ENCODE data around the gene NFIA. TPM values are rescaled to one million over a fixed set of nuclear protein-coding genes. Genes with fewer than 3 reads are reported as not detected.
A peak's percentile ranks its signal among the peaks of the same experiment; 100 is the strongest.

Gene NFIA
- total and polyA plus RNA-seq, 2 donors (not counting 1 experiment from before 2014, with no cell fraction given) = 5.4 to 11.0 TPM

DNA sequence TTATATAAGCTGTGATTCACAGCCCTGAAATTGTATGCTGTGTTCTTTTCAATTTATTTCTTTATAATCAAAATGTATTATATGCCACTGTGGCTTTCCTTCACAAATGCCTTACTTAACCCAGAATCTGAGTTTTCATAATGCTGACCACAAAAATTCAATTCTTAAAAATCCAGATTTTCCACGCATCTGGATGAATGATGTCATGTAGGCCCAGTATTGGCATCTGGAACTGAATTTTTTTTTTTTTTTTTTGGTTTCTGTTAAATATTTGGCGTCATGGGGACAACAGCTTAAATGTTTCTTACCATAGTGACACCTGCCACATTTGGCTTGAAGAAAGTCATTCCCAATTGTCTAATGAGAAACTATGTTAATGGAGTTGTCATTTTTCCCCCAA lies 345.8 kb downstream of the NFIA start:
- no peaks in the 10 kb centered on the region for H3K9me3 ChIP-seq (ENCODE audit: control insufficient read depth, insufficient read depth, low read depth, low read length)
- no peaks in the 10 kb centered on the region for H3K79me2 ChIP-seq (ENCODE audit: control insufficient read depth, insufficient read depth, low read length)
- no peak overlapping the region for H3K4me3 ChIP-seq (replicated peaks in 1 of 4; ENCODE audit: control extremely low read depth in 1 of 4, insufficient read depth in 1 of 4, low read depth in 3 of 4, low read length in 4 of 4)
- no peak overlapping the region for H2AFZ ChIP-seq (ENCODE audit: low read length)
- no peaks in the 10 kb centered on the region for H3K27me3 ChIP-seq (ENCODE audit: control insufficient read depth, insufficient read depth, low read length)
- H3K4me2 ChIP-seq (ENCODE audit: extremely low read depth, insufficient read depth, low read length) = no peak overlapping the region
- no peak overlapping the region for H3K27ac ChIP-seq (ENCODE audit: insufficient read depth, low read length)
- no peaks in the 10 kb centered on the region for H4K20me1 ChIP-seq (ENCODE audit: control insufficient read depth, extremely low read depth, insufficient read depth, low read length)
- no peak for TF ChIP-seq EZH2 (IDR thresholded peaks at IDR 0.05; ENCODE audit: low read length, missing control alignments)
- TF ChIP-seq, protein P1, sequence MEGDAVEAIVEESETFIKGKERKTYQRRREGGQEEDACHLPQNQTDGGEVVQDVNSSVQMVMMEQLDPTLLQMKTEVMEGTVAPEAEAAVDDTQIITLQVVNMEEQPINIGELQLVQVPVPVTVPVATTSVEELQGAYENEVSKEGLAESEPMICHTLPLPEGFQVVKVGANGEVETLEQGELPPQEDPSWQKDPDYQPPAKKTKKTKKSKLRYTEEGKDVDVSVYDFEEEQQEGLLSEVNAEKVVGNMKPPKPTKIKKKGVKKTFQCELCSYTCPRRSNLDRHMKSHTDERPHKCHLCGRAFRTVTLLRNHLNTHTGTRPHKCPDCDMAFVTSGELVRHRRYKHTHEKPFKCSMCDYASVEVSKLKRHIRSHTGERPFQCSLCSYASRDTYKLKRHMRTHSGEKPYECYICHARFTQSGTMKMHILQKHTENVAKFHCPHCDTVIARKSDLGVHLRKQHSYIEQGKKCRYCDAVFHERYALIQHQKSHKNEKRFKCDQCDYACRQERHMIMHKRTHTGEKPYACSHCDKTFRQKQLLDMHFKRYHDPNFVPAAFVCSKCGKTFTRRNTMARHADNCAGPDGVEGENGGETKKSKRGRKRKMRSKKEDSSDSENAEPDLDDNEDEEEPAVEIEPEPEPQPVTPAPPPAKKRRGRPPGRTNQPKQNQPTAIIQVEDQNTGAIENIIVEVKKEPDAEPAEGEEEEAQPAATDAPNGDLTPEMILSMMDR (conservative IDR thresholded peaks at IDR 0.05 in 1 of 2, IDR thresholded peaks at IDR 0.05 in 1 of 2; ENCODE audit: low read depth in 1 of 2, low read length in 2 of 2) = no peak
- no peaks in the 10 kb centered on the region for H3K36me3 ChIP-seq (ENCODE audit: control insufficient read depth, insufficient read depth, low read length)
- DNase-seq (ENCODE audit: low read depth in 2 of 2) = peak in 1 of 2 donors; percentile 28
- no peaks in the 10 kb centered on the region for H3K4me1 ChIP-seq (ENCODE audit: control insufficient read depth, extremely low read depth, insufficient read depth, low read length)
- H3K9ac ChIP-seq (ENCODE audit: insufficient read depth, low read length) = no peak overlapping the region

DNA sequence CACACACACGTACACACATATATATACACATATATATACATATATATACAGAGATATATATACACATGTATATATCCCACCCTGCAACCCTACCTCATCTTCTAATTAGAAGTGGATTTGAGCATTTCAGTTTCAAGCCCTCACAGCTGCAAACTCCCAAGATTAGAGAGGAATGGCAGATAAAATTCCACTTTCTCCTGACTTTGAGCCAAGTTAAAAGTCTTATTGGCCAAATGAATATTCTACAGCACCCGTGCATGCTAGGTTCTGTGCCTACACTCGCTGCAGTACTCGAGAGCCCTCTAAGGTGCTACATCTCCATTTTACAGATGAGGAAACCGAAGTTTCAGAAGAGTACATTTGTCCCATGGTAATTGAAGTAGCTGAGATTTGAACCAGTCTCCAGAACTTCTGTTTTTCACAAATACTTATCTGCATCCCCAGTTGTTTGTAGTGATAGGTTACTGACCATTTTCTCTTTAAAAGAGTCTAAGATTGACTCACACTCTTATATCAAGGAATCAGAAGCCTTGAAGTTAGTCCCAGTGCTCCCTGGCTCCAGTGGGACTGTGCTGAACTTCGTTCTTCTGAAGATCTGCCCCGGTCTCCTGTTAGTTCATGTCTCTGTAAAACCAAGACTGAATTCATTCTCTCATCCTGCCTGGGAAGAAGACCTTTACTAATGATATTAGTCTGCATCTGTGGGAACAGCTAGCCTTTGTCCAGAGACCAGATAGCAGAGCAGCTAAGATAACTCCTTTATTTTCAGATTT lies 350.4 kb downstream of the NFIA start:
- Histone ChIP-seq H3K27me3 (ENCODE audit: control insufficient read depth, insufficient read depth, low read length) (no peaks in the 10 kb centered on the region), H3K4me2 (ENCODE audit: extremely low read depth, insufficient read depth, low read length) (no peak overlapping the region), H4K20me1 (ENCODE audit: control insufficient read depth, extremely low read depth, insufficient read depth, low read length) (no peaks in the 10 kb centered on the region), H3K27ac (ENCODE audit: insufficient read depth, low read length) (no peak overlapping the region), H3K9me3 (ENCODE audit: control insufficient read depth, insufficient read depth, low read depth, low read length) (no peaks in the 10 kb centered on the region), H3K4me3 (replicated peaks in 1 of 4; ENCODE audit: control extremely low read depth in 1 of 4, insufficient read depth in 1 of 4, low read depth in 3 of 4, low read length in 4 of 4) (no peak overlapping the region), H2AFZ (ENCODE audit: low read length) (no peak overlapping the region), H3K79me2 (ENCODE audit: control insufficient read depth, insufficient read depth, low read length) (no peaks in the 10 kb centered on the region), H3K36me3 (ENCODE audit: control insufficient read depth, insufficient read depth, low read length) (no peaks in the 10 kb centered on the region), H3K4me1 (ENCODE audit: control insufficient read depth, extremely low read depth, insufficient read depth, low read length) (no peaks in the 10 kb centered on the region), H3K9ac (ENCODE audit: insufficient read depth, low read length) (no peak overlapping the region)
- no peak for DNase-seq (ENCODE audit: low read depth in 2 of 2)
- TF ChIP-seq, protein P1 (conservative IDR thresholded peaks at IDR 0.05 in 1 of 2, IDR thresholded peaks at IDR 0.05 in 1 of 2; ENCODE audit: low read depth in 1 of 2, low read length in 2 of 2) = no peak
- no peak for TF ChIP-seq EZH2 (IDR thresholded peaks at IDR 0.05; ENCODE audit: low read length, missing control alignments)

DNA sequence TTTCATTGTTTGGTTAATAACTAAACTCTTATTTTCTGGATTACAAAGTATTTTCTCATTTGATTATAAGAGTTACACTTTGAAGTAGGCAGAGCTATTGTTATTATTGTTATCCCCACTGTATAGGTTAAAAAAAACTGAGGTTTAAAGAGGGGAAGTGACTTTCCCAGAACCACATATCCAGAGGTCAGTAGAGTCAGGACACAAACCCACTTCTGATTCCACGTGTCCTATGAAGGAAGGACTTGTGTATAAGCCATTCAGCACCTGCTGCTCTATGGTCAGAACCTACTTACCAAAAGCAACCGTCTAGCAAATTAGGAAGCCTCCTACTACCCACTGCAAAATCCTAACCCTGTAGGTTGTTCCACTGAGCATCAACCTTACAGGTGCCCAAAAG lies 351.3 kb downstream of the NFIA start:
- H3K27me3 ChIP-seq (ENCODE audit: control insufficient read depth, insufficient read depth, low read length) = no peaks in the 10 kb centered on the region
- H3K4me1 ChIP-seq (ENCODE audit: control insufficient read depth, extremely low read depth, insufficient read depth, low read length) = no peaks in the 10 kb centered on the region
- no peak overlapping the region for H3K9ac ChIP-seq (ENCODE audit: insufficient read depth, low read length)
- no peak overlapping the region for H3K4me2 ChIP-seq (ENCODE audit: extremely low read depth, insufficient read depth, low read length)
- DNase-seq (ENCODE audit: low read depth in 2 of 2) = no peak
- H3K79me2 ChIP-seq (ENCODE audit: control insufficient read depth, insufficient read depth, low read length) = no peaks in the 10 kb centered on the region
- no peak overlapping the region for H2AFZ ChIP-seq (ENCODE audit: low read length)
- H4K20me1 ChIP-seq (ENCODE audit: control insufficient read depth, extremely low read depth, insufficient read depth, low read length) = no peaks in the 10 kb centered on the region
- H3K36me3 ChIP-seq (ENCODE audit: control insufficient read depth, insufficient read depth, low read length) = no peaks in the 10 kb centered on the region
- TF ChIP-seq EZH2 (IDR thresholded peaks at IDR 0.05; ENCODE audit: low read length, missing control alignments) = no peak
- TF ChIP-seq, protein P1 (conservative IDR thresholded peaks at IDR 0.05 in 1 of 2, IDR thresholded peaks at IDR 0.05 in 1 of 2; ENCODE audit: low read depth in 1 of 2, low read length in 2 of 2) = no peak
- no peak overlapping the region for H3K4me3 ChIP-seq (replicated peaks in 1 of 4; ENCODE audit: control extremely low read depth in 1 of 4, insufficient read depth in 1 of 4, low read depth in 3 of 4, low read length in 4 of 4)
- H3K27ac ChIP-seq (ENCODE audit: insufficient read depth, low read length) = no peak overlapping the region
- no peaks in the 10 kb centered on the region for H3K9me3 ChIP-seq (ENCODE audit: control insufficient read depth, insufficient read depth, low read depth, low read length)

Measured in fibroblast of lung (primary cell).